Loucy (cell line): ENCODE measurements around the gene KIF23.

ENCODE experiments used
- CTCF ChIP-seq: fragments of 200-600 bp; sonication (generic); conservative IDR thresholded peaks from 2 replicates; pipeline ENCODE4 v1.5.1; 2014; ENCODE audit warnings: mild to moderate bottlenecking, antibody characterized with exemption, low read length
- EZH2phosphoT487 ChIP-seq: fragments of 200-600 bp; IDR thresholded peaks from 2 replicates; pipeline ENCODE4 v1.6.1; 2018; ENCODE audit warnings: antibody characterized with exemption, mild to moderate bottlenecking, moderate library complexity, borderline replicate concordance

- TF ChIP-seq CTCF (no peak), EZH2phosphoT487 (no peak)
Observed at GRCh38 chr15:69497667-69498066, 83.5 kb downstream of the KIF23 start.
